Body of pancreas (tissue), 4 donors: ENCODE measurements around the gene PTPRJ.

Experiments used
- POLR2A ChIP-seq, 3 donors: fragments of 450-650 bp; IDR thresholded peaks; one replicate each; pipeline ENCODE4 v1.6.1; 2016; ENCODE audit warnings: antibody characterized with exemption in 3 of 3, mild to moderate bottlenecking in 2 of 3
- TF ChIP-seq, protein P1 (sequence below), 7 experiments: fragments of 450-650 bp in 4 of 7; fragments of 200-600 bp in 3 of 7; sonication (generic) in 3 of 7; IDR thresholded peaks; one replicate each; pipeline ENCODE4 v1.5.1; 2016 to 2019; ENCODE audit warnings: antibody characterized with exemption in 7 of 7

DNA sequence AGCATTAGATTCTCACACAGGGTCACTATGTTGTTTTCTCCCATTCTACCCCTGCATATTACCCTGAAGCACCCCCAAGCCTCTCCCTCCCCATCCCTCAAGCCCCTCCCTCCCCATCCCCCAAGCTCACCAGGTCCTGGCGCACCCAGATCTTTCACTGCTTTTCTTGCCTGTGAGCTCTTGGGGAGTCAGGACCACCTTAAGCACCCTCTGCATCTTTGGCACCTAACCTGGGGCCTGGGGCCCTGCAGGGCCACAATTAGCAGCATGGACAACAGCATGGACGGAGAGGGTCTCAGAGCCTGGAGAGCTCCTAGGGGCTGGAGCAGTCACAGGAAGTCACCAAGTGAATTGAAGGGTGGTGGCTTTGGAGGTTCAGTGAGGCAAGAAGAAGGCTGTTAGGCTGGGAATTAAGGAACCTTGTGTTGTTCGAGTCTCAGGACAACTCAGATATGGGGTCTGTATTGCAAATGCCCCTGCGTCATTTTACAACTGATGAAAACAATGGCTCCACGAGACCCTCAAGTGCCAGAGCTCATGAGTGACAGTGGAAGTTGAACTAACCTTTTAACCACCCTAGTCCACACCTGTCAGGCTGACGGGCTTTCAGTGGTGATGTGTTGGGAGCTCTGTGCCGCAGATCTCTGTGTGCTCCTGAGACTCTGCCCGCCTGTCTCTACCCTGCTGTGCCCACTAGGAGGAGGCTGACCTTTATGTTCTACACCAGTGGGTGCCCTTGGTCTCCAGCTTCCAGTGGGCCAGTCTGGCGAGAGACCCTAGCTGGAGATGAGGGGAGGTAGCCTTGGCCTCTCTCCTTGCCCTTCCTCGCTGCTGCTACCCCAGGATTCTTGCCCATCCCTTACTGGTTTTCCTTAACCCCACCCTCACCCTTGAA is 125.0 kb downstream of the PTPRJ start:
- TF ChIP-seq POLR2A (IDR thresholded peaks at IDR 0.05) = no peak
- TF ChIP-seq, protein P1, sequence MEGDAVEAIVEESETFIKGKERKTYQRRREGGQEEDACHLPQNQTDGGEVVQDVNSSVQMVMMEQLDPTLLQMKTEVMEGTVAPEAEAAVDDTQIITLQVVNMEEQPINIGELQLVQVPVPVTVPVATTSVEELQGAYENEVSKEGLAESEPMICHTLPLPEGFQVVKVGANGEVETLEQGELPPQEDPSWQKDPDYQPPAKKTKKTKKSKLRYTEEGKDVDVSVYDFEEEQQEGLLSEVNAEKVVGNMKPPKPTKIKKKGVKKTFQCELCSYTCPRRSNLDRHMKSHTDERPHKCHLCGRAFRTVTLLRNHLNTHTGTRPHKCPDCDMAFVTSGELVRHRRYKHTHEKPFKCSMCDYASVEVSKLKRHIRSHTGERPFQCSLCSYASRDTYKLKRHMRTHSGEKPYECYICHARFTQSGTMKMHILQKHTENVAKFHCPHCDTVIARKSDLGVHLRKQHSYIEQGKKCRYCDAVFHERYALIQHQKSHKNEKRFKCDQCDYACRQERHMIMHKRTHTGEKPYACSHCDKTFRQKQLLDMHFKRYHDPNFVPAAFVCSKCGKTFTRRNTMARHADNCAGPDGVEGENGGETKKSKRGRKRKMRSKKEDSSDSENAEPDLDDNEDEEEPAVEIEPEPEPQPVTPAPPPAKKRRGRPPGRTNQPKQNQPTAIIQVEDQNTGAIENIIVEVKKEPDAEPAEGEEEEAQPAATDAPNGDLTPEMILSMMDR (IDR thresholded peaks at IDR 0.05) = no peak
